HG03175 (cell line): ENCODE measurements around the gene PTPRR.
A peak's percentile ranks its signal among the peaks of the same experiment; 100 is the strongest.

Experiments
- ATAC-seq: cut with Tn5 transposase; IDR thresholded peaks from one replicate; pipeline ENCODE4 v1.9.1; 2021; ENCODE audit warnings: mild to moderate bottlenecking, moderate library complexity; ENCODE audit not compliant: unreplicated experiment

Gene PTPRR

DNA sequence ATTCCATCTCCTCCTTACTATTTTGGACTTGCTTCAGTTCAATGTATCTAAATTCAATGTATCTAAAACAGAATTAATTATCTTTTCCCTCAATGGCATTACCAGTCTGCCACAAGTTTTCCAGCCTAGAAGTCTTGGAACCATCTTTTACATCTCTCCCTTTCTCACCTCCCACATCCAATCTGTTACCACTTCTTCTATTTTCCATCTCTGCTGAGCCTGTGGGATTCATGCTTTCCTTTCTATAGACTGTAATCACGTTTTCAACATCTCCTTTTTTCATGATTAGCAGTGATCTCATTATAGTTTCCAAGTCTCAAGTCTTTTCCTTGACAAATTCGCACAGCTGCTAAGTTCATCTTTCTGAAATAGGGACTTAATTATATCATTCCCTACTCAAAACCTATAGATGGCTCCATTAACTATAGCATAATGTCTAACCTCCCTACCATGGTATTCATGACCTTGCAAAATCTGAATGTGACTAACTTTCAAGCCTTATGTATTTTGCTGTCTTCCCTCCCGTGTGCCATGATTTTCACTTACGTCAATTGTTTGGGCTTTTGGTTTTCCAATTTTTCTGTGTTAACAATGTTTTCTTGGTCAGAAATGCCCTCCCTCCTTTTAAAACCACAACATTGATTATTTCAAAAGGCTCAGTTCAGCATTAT lies 262.8 kb downstream of the PTPRR start:
- no peak for ATAC-seq

DNA sequence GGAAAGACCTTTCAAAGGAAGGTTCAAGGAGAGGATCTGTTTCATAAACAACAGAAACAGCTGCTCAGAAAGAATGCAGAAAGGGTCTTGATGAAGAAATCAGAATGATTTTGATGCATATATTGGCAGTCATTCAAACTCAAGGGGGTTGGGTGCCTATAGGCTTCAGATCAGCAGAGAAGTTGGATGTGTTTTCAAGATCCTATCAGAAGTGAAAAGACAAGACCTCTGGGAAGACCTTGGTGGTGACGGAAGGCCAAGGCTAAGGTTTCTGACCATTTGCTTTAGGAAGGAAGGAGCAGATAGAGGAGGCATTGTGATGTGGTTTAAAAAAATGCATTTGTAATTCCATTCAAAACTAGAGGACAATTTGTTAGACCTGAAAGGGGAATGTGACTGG lies 268.1 kb downstream of the PTPRR start:
- ATAC-seq = no peak

DNA sequence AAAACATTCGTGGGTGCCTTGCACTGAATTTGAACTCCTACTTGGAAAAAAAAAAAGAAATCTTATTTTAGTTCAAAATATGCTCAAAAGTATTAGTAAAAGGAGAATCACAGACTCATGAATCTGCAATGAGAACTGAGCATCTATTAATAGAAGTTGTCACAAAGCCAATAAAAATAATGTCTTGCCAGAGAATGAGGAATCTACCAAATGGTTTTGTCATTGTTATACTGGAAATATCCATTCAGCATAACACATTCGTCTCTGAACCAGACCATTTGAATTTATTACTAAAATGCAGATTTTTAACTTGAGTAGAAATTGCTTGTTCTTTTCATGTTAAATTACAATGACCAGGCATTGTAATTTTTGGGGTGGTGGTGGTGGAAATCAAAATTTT lies 271.7 kb downstream of the PTPRR start:
- ATAC-seq = no peak

DNA sequence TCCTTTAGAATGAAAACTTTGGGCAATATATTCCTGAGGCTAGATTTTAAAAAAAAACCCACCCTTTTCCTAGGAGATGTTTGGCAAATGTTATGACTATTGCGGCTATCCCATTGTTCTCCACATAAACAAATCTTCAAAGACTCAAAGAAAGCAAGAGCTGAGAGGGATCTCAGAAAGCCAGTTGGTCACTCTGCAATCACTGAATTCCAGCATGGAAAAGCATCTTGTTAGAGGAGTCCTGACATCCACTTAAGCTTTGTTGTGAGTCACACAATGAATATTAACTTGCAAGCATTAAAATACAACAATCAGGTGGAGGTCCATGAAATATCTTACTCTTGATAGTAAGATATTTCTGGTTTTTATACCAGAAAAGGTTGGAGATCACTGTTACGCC lies 272.3 kb downstream of the PTPRR start:
- no peak for ATAC-seq

DNA sequence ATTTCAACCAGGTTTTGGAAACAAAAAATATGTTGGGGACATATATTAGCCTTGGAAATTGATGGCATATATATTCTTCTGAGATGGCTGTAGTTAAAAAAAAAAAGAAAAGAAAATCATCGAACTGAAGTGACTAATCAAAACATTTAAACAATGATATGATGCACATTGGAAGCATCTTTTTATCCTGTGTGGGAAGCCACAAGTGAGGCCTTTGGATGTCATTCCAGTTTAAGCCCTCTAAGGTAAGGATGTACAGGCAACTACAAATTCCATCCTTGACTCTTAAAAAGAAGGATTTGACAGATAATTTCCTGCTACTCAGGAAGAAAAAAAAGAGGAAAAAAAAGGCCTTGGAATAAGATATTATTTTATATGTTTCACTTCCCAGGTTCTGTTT lies 273.7 kb downstream of the PTPRR start:
- no peak for ATAC-seq

DNA sequence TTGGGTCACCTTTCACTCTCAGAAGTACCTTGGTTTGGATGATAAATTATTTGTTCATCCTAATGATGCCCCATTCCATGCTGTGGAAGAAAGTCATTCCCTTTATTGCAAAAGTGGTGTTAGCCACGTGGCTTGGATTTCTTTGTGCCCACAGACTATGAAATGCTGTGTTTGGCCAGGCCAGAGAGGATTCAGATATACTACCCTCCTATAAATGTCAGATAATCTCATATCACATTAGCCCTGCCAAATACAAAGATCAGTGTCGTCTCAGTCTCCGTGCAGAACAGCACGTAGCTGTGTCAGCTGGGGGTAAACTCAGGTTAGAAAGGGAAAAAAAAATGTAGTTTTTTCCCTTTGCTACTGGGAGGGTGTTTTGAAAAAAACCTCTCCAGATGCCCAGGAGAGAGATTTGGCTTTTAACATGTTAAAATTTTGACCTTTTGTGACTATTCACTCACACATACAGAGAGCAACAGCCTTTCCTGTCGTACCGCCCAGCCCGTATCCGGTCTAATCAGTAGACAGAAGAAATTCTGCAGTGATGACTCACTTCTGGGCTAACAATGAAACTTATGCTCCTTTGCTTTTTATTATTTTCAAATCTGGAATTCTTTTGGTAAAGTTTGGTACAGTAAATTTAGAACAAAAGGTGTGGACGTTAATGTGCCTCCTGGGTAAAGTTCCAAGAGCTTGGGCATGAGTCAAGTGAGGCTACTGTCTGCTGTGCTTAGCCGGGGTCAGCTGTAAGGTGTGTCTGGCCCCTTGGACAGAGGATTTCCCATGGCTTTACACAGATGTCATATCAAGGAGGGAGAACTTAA lies 274.8 kb downstream of the PTPRR start:
- ATAC-seq = peak; percentile 73

DNA sequence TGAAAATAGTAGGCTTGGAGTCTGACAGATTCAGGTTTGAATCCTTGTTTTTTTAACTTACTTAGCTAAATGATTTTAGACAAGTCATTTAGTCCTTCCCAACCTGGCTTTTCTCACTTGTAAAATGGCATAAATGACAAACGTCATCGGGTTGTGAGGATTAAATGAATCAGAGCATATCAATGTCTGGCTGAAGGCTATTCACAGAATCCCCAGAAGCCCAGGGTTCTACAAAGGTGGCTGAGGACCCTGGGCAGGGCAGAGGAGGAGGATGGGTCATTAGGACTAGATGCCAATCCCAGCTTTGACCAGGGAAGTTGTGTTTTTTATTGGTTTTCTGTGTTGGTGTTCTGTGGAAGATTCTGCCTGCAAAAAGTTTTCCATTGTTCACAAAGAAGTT lies 275.7 kb downstream of the PTPRR start:
- ATAC-seq = no peak

DNA sequence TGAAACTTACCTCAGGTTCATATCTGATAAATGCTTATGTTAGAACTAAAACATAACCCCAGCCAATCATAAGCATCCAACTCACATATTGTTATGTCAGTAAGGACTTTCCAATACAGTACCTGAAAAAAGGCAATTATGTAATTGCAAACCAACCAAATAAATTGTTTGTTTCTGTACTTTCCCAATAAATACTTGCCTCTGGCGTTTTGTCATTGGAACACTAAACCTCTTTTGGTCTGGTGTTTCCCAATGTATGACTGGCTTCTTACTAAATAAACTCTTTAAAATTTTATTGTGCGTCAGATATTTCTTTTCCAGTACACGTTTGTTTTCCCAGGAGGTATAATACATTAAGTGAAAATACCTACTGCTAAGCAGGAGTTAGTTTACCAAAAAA lies 276.6 kb downstream of the PTPRR start:
- ATAC-seq = no peak

DNA sequence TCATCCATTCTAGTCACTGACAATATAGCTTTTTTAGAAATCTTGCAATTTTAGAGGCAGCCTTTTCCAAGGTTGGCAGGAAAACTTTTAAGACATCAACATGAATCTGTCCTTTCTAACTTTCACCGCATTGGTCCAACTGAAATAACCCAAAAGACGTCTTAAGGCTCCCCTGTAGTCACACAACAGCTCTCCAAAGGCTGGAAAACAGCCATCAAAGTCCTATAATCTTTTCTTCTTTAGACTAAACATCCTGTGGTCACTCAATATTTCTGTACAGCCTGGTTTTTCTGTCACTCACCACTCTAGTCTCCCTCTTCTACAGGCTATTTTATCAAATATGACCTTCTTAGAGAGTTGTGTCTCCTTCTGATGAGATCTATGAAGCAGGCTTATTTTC lies 278.8 kb downstream of the PTPRR start:
- ATAC-seq = no peak

DNA sequence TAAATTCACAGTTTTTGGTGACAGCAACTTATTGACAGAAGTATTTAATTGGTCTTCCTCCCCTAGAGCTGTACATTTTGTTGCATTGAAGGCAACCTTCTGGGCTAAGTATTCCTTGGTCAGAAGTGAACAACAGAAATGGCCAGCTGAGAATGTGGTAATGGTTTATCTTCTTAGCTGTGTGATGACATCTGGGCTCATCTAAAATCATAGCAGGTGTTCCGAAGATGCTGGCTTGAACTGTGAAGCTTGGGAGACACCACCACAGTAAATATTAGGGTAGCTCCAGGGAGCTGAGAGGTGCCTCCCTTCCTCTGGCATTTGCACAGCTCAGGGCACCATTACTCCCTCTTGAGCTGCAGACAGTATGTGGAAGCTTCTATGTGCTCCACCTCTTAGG lies 279.6 kb downstream of the PTPRR start:
- ATAC-seq = no peak

DNA sequence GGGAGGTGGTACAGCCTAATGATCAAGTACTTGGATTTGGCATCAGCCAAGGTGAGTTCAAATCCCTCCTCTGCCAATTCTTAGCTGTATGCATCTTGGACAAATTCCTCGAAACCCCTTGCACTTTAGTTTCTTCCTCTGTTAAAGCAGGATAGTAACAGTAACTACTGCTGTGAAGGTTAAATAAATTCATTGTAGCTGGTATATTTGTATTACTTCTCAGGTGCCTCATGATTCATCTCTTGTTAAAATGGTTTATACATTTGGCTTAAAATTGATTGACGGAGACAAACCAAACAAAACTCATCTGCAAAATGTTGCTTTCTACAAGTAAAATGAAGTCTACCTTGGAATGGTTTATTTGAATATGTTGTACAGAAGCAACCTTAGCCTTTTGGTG lies 281.0 kb downstream of the PTPRR start:
- no peak for ATAC-seq

DNA sequence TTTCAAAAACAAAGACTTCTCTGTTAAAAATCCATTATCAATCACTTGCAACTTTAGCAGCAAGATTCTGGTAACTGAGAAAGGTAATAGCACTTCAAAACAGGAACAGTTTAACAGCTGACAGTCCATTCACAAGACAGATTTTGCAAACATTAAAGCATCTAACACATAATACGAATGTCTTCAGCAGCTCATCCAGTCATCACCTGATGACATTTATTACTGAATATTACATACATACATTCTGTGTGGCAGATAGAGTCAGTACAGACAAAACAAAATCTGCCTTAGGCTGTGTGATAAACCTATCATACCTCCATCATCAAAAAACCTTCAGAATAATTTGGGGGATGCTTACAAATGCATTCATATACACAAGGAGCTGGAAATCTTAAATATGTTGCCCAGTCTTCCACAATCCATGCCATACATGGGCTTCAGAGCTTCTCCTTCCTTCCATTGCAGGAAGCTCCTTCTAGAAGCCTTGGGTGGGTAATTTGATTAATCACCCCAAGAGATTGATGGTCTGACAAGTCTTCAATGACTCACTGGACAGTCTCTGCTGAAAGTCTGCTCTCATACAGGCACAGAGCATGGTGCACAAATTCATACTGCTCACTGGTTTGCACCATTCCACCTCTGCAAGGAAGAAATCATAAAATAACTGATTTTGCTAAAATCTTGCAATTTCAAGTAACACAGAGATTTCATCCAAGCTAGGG lies 281.7 kb downstream of the PTPRR start:
- ATAC-seq = no peak

DNA sequence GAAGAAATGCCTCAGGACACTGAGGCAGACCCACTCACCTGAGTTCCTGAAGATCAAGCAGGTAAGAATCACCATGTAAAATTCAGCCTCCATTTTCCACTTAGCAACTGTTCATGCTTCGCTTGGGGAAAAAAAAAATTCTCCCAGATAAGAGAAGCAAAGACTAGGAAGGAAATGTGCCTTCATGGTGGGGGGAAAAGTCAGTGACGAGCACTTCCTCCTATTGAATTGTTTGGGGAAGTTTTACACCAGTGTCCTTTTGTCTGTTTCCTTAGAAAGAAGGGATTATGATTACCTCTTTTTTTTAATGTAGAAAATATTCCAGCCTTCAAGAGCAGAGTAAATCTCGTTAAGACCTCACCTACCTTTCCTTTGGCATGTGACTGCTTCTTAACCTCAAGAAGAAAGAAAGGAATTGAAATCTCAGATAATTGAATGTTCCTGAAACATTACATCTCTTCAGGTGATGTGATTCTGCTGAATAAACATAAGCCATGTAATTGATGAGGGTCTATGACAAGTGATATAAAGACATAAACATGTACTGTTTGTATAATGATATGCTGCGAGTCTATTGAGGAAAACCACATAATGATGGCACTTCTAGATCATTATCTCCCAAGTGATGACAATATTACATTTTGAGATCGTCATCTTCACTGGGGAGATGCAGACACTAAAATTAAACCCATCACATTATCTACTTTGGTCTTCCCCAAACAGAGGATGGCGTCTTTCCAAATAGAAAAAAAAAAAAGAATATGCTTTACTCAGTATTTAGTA lies 283.0 kb downstream of the PTPRR start, which contains the start of gene PTPRB:
Gene PTPRB, minus strand, starts transcription at position 127 of the 783 bp plus-strand sequence. Its CDS starts 34 bp downstream, at position 93.
- no peak for ATAC-seq

DNA sequence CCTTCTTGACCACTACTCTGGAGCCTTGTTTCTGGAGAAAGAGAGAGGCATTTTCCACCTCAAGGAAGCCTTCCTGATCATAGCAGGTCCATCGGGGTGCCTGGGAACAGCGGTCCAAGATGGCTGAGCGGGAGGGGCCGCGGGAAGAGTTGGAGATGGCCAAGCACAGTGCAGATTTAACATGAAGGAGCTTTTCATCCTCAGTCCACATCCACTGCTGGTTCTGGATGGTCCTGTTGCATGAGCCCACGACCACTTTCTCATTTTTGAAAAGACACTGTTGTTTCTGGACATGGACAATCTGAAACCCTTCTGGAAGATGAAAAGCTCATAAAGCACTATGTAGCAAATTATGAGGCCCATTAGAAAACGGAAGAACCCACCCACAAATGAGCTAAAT lies 284.8 kb downstream of the PTPRR start:
- ATAC-seq = no peak

DNA sequence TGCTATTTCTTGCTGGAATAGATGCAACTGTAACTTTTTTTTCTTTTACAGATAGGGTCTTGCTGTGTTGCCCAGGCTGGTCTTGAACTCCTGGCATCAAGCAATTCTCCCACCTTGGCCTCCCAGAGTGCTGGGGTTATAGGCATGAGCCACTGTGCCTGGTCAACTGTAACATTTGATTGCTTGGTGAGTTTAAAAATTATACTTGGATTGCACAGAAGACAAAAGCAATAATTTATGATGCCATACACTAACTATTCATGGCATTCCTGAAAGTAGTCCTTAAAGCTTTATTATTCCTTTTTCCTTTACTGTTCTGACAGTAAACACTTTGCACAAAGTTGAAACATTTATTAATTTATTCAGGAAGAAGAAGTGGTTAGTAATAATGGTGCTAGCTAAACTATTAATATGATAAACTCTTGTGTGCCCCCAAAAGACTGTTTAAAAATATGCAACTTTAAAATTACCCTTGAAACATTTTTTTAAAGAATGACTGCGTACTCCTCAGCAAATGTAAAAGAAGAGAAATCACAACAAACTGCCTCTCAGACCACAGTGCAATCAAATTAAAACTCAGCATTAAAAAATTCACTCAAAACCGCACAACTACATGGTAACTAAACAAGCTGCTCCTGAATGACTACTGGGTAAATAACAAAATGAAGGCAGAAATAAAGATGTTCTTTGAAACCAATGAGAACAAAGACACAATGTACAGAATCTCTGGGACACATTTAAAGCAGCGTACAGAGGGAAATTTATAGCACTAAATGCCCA lies 291.6 kb downstream of the PTPRR start:
- ATAC-seq = no peak

DNA sequence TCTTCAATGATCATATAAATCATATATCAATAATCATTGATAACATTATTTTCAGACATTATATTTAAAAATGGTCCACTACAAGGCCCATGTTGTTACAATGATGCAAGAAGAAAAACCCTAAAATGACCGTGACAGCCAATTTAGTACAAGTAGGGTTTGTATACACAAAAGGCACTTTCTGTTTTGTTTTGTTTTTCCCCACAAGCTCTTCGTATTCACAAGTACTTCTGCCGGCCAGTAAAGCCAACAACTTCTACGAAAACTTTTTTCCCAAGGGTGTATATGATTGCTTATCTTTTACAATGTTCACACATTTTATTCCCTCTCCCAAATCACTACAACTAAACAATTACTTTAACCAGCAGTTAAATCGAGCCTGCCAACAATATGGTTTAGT lies 292.9 kb downstream of the PTPRR start:
- no peak for ATAC-seq

DNA sequence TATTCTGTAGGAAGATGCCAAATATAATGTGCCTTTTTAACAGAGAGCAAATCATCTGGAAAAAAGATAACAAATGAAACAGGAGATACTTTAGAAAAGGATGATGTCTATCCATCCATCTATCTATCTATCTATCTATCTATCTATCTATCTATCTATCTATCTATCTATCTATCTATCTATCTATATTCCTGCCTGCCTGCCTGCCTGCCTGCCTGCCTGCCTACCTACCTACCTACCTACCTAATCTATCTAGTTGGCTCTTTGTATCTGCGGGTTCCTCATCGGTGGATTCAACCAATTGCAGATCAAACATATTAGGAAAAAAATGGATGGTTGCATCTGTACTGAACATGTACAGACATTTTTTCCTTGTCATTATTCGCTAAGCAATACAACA lies 294.4 kb downstream of the PTPRR start:
- no peak for ATAC-seq

DNA sequence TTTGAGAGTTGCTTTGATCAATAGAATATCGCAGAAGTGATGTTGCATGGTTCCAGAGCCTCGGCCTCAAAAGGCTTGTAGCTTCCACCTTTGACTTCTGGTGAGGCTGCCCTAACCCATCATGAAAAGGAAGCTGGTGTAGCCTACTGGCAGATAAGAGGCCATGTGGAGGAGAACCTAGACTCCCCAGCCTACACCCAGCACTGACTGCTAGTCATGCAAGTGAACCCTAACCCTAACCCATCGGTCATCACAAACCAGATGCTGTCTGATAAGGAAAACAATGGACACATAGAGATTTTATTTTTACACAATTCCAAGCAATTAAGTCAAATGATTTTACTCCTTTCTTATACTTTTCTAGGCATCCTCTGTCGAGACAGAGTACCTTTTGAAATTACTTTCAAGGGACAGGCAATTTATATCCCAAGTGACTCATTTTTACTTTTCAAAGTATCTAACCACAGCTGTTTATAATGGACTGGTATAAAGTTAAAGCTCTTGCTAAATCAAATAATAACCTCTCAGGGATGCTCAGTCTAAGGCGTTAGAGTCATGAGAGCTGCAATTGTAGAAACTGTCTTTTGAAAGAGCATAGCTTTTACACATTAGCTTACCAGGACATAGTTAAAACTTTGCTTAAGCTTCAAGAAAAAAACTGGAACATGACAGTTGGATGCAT lies 300.9 kb downstream of the PTPRR start:
- no peak for ATAC-seq

DNA sequence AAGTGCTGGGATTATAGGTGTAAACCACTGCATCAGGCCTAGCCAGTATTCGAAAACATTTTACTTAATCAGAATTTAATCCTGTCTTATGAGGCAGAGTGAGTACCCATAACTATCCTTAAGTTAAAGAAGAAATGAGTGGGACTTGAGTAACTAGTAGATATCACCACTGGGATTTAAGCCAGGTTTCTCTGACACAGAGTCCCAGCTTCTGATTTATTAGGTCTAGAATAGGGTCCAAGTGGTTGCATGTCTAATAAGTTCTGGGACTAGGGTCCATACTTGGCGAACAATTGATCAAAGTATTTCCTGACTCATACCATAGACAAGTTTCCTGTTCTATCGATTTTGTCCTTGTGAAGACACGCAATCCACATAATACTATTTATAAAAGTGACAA lies 302.2 kb downstream of the PTPRR start:
- no peak for ATAC-seq

DNA sequence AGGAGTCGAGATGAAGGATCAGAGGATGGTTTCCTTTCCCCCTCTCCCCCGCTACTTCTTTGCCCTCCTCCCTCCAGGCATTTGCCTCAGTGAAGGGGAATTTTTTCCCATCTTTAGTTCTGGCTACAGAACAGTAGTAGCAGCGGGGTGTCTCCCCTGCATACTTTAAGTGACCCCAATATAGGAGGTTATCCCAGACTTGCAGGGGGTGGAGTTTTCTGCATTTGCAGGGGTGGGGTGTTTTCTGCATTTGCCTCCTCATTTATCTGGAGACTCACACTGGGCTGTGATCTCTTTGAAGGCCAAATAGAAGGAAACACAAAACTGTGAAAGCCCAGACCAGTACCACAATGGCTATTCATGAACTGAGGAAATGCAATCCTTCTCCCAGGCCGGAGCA lies 303.1 kb downstream of the PTPRR start:
- no peak for ATAC-seq
